ENCODE measurements around the gene OR1E1.

- TF ChIP-seq CTCF (IDR thresholded peaks at IDR 0.05; ENCODE audit: poor library complexity, severe bottlenecking) = no peak
- no peak for TF ChIP-seq SMC3 (conservative IDR thresholded peaks at IDR 0.05; ENCODE audit: poor library complexity)
- no peak for TF ChIP-seq RAD21 (conservative IDR thresholded peaks at IDR 0.05)
- TF ChIP-seq EP300 (conservative IDR thresholded peaks at IDR 0.05; ENCODE audit: poor library complexity, severe bottlenecking) = no peak
Observed at GRCh38 chr17:3389791-3390190, 8.4 kb downstream of the OR1E1 start.

Measured in neural cell (in vitro differentiated cells).